RWPE1 (cell line): ENCODE data around the gene CRYZ.

Source experiments
- CTCF ChIA-PET: fragments of 350-600 bp; sonication (Branson Sonifier 250); formaldehyde crosslinking; extraction: SDS; loops from one replicate; lab custom pipeline; 2021; lab: Yijun Ruan, JAX
- POLR2A ChIA-PET: fragments of 400-600 bp; formaldehyde crosslinking; extraction: SDS; loops from one replicate; lab custom pipeline; 2020; ENCODE audit warnings: antibody characterized with exemption; ENCODE audit not compliant: low non-redundant PET; lab: Yijun Ruan, JAX
- DNase-seq: peaks from one replicate; pipeline ENCODE4 v3.0.0; 2012; ENCODE audit warnings: low spot score
- H3K27ac ChIP-seq: fragments of 450-650 bp; 2 replicates; pipeline ENCODE4 v1.5.1; 2017
- CTCF ChIP-seq: fragments of 450-650 bp; conservative IDR thresholded peaks from 2 replicates; pipeline ENCODE4 v1.5.1; 2017; ENCODE audit warnings: low read depth, mild to moderate bottlenecking

Gene CRYZ

GRCh38 chr1:74715806-74716205 is 17.0 kb downstream of the CRYZ start:
- ChIA-PET POLR2A (no interaction called here), CTCF (no interaction called here)
- H3K27ac ChIP-seq = no peak overlapping the region
- TF ChIP-seq CTCF = no peak
- DNase-seq = no peak

GRCh38 chr1:74715236-74715502 is 17.7 kb downstream of the CRYZ start:
- DNase-seq = no peak
- ChIA-PET POLR2A (no interaction called here), CTCF (no interaction called here)
- TF ChIP-seq CTCF = no peak
- H3K27ac ChIP-seq = no peak overlapping the region

GRCh38 chr1:74714429-74715235 is 18.2 kb downstream of the CRYZ start:
- POLR2A ChIA-PET = no interaction called here
- CTCF ChIA-PET = no interaction called here
- DNase-seq = no peak
- no peak for TF ChIP-seq CTCF
- H3K27ac ChIP-seq = no peak overlapping the region

- POLR2A ChIA-PET = no interaction called here
- CTCF ChIA-PET = no interaction called here
- no peak for DNase-seq
- no peak for TF ChIP-seq CTCF
- H3K27ac ChIP-seq = no peak overlapping the region
These were observed 19.0 kb downstream of the CRYZ start for GRCh38 chr1:74713849-74714248.

GRCh38 chr1:74712881-74713280 is 20.0 kb downstream of the CRYZ start:
- CTCF ChIA-PET = interaction anchor here (0.6 kb wide), 1 partner anchor 20 kb away, joined by 3 read pairs; no protein-coding TSS in a partner anchor
- POLR2A ChIA-PET = no interaction called here
- no peak for TF ChIP-seq CTCF
- no peak for DNase-seq
- H3K27ac ChIP-seq = no peak overlapping the region

- TF ChIP-seq CTCF = no peak
- ChIA-PET CTCF (interaction anchor here (0.7 kb wide), 1 partner anchor 944 kb away, joined by 3 read pairs; no protein-coding TSS in a partner anchor), POLR2A (no interaction called here)
- H3K27ac ChIP-seq = no peak overlapping the region
- no peak for DNase-seq
These were observed 29.3 kb downstream of the CRYZ start for GRCh38 chr1:74703386-74704182.
